HepG2 (cell line): ENCODE data around the gene MIDN. TPM values are rescaled to one million over a fixed set of nuclear protein-coding genes. Genes with fewer than 3 reads are reported as not detected.

Experiments used
- ATAC-seq: fragments of 200-7000 bp; cut with Tn5 transposase; 3 replicates; pipeline ENCODE4 v1.9.1; 2020; ENCODE audit warnings: mild to moderate bottlenecking, moderate library complexity
- BruUV-seq: library from RNA; stranded (reverse); fragments of 400-500 nt; replicated peaks from 2 replicates; lab custom pipeline; 2021; lab: Mats Ljungman, UMichigan
- CTCF ChIA-PET: fragments of 300-600 bp; formaldehyde crosslinking; extraction: SDS; loops from one replicate; lab custom pipeline; 2021; ENCODE audit warnings: low total read pairs, inconsistent platforms, low intra/inter-chr PET ratio; lab: Yijun Ruan, JAX
- POLR2A ChIA-PET: fragments of 350-600 bp; sonication (Branson Sonifier 250); formaldehyde crosslinking; loops from one replicate; lab custom pipeline; 2020; ENCODE audit warnings: antibody characterized with exemption, inconsistent platforms; lab: Yijun Ruan, JAX
- DNase-seq: peaks from one replicate; pipeline ENCODE4 v3.0.0-alpha.2; 2015; ENCODE audit warnings: low spot score
- FAIRE-seq: peaks from 3 replicates; lab custom pipeline; 2011; peaks lifted over from hg19 to GRCh38; lab: Jason Lieb, UNC
- H2AFZ ChIP-seq: one replicate; pipeline ENCODE4 v1.6.1; 2011; ENCODE audit warnings: low read length, inconsistent platforms
- H3K27ac ChIP-seq: fragments of 300-600 bp; 3 replicates; pipeline ENCODE4 v1.8.0; 2011; ENCODE audit warnings: mixed run types, mild to moderate bottlenecking, mixed read lengths, low read length, inconsistent platforms; ENCODE audit not compliant: insufficient read depth; ENCODE audit errors: extremely low read length
- H3K27me3 ChIP-seq, 2 experiments: fragments of 200-600 bp in 1 of 2; 2 replicates in 1 of 2; 3 replicates in 1 of 2; pipeline versions ENCODE4 v1.6.0 to v1.8.0; 2011; ENCODE audit warnings: low read length in 2 of 2, mild to moderate bottlenecking in 2 of 2, moderate library complexity in 2 of 2, inconsistent platforms in 1 of 2; ENCODE audit not compliant: insufficient read depth in 2 of 2, control insufficient read depth in 1 of 2
- H3K36me3 ChIP-seq, 2 experiments: fragments of 200-600 bp in 1 of 2; replicated peaks in 1 of 2; 2 replicates in 1 of 2; 3 replicates in 1 of 2; pipeline versions ENCODE4 v1.5.1 to v1.8.0; 2011; ENCODE audit warnings: low read length in 2 of 2, inconsistent platforms in 1 of 2; ENCODE audit not compliant: insufficient read depth in 2 of 2, control insufficient read depth in 1 of 2
- H3K4me1 ChIP-seq: 2 replicates; pipeline ENCODE4 v1.5.1; 2012; ENCODE audit warnings: low read length, inconsistent platforms; ENCODE audit not compliant: insufficient read depth
- H3K4me2 ChIP-seq: 2 replicates; pipeline ENCODE4 v1.6.0; 2011; ENCODE audit warnings: low read depth, low read length, inconsistent platforms
- H3K4me3 ChIP-seq, 3 experiments: fragments of 200-600 bp in 1 of 3; sonication (generic), shearing (Covaris generic) in 1 of 3; replicated peaks in 1 of 3; 2 replicates each; pipeline ENCODE4 v1.5.1; 2011 to 2016; ENCODE audit warnings: low read length in 3 of 3, inconsistent platforms in 2 of 3, low read depth in 2 of 3, mild to moderate bottlenecking in 2 of 3, control low read depth in 1 of 3, mixed read lengths in 1 of 3; ENCODE audit not compliant: insufficient read depth in 1 of 3
- H3K79me2 ChIP-seq: one replicate; pipeline ENCODE4 v1.6.1; 2011; ENCODE audit warnings: low read length, inconsistent platforms; ENCODE audit not compliant: insufficient read depth
- H3K9ac ChIP-seq: 2 replicates; pipeline ENCODE4 v1.6.0; 2011; ENCODE audit warnings: mild to moderate bottlenecking, low read depth, low read length, inconsistent platforms; ENCODE audit not compliant: insufficient read depth
- H3K9me3 ChIP-seq: 2 replicates; pipeline ENCODE4 v1.5.1; 2012; ENCODE audit warnings: mild to moderate bottlenecking, low read length
- H4K20me1 ChIP-seq: 2 replicates; pipeline ENCODE4 v1.6.0; 2011; ENCODE audit warnings: inconsistent platforms, mild to moderate bottlenecking, low read length, moderate library complexity; ENCODE audit not compliant: insufficient read depth
- HNRNPLL ChIP-seq: fragments of 200-400 bp; formaldehyde crosslinking; IDR thresholded peaks from 2 replicates; pipeline ENCODE4 v1.6.1; 2017; ENCODE audit warnings: mild to moderate bottlenecking, low read depth, low read length; ENCODE audit not compliant: poor library complexity, severe bottlenecking
- TOPORS ChIP-seq: sonication (generic); formaldehyde crosslinking; IDR thresholded peaks from 2 replicates; pipeline ENCODE4 v1.8.0; 2023; ENCODE audit warnings: mild to moderate bottlenecking, missing genetic modification reagents
- ZNF24 ChIP-seq: fragments of 450-650 bp; IDR thresholded peaks from 2 replicates; pipeline ENCODE4 v1.6.1; 2017; ENCODE audit warnings: antibody characterized with exemption, mild to moderate bottlenecking
- WGBS: methylation state at CpG from one replicate; pipeline ENCODE4 v1.1.6; 2017; ENCODE audit warnings: low lambda C conversion rate; 5-methylcytosine and 5-hydroxymethylcytosine counted together
- in situ Hi-C: cut with HindIII; loops from 2 replicates; pipeline ENCODE4 v1.10.0; 2017; ENCODE audit warnings: low pct_unique_long_range_greater_than_20kb; ENCODE audit not compliant: extremely low pct_ligation_motif_present
- intact Hi-C: fragments of 100-400 bp; cut with micrococcal nuclease; formaldehyde crosslinking; loops from one replicate; pipeline ENCODE4 v1.10.0; 2022; ENCODE audit not compliant: unreplicated experiment
- polyA plus RNA-seq, 8 experiments: library from polyadenylated mRNA; depleted of rRNA in 3 of 8; stranded (reverse) in 7 of 8; unstranded in 1 of 8; fragments of >200 nt; fragmentation: Illumina TruSeq in 4 of 8; extraction: Trizol in 4 of 8; gene quantifications; 2 replicates each; pipeline versions ENCODE4 v1.2.1 to v1.2.3, GENCODE V29; 2011 to 2016; ENCODE audit warnings: low read depth in 4 of 8, missing spikeins in 1 of 8, mixed read lengths in 1 of 8; ENCODE audit not compliant: insufficient read depth in 1 of 8
- total RNA-seq, 5 experiments: library from RNA; depleted of rRNA; stranded (reverse); fragments of >200 nt; fragmentation: Illumina TruSeq; extraction: Trizol; gene quantifications; 2 replicates each; pipeline ENCODE4 v1.2.3, GENCODE V29; 2016; ENCODE audit warnings: low read depth in 1 of 5
- TF ChIP-seq, protein P1 (sequence below): sonication (generic); formaldehyde crosslinking; conservative IDR thresholded peaks from 2 replicates; pipeline ENCODE4 v1.5.0; 2020; ENCODE audit warnings: missing genetic modification reagents
- TF ChIP-seq, protein P2 (sequence below): IDR thresholded peaks from 2 replicates; pipeline ENCODE4 v1.6.1; 2012; ENCODE audit warnings: inconsistent platforms
- TF ChIP-seq, protein P3 (sequence below): sonication (generic); formaldehyde crosslinking; IDR thresholded peaks from 2 replicates; pipeline ENCODE4 v1.4.0; 2020; ENCODE audit warnings: mild to moderate bottlenecking, missing genetic modification reagents, borderline replicate concordance
- TF ChIP-seq, protein P4 (sequence below): sonication (generic); formaldehyde crosslinking; conservative IDR thresholded peaks from 2 replicates; pipeline ENCODE4 v1.4.0; 2020; ENCODE audit warnings: missing genetic modification reagents
- TF ChIP-seq, protein P5 (sequence below): sonication (generic); formaldehyde crosslinking; IDR thresholded peaks from 2 replicates; pipeline ENCODE4 v1.4.0; 2020; ENCODE audit warnings: missing genetic modification reagents

Gene MIDN
- total and polyA plus RNA-seq, 2 of the 13 experiments (the other 11 are each of a cell fraction or from before 2014, with no cell fraction given) = 8.4 to 18.0 TPM

DNA sequence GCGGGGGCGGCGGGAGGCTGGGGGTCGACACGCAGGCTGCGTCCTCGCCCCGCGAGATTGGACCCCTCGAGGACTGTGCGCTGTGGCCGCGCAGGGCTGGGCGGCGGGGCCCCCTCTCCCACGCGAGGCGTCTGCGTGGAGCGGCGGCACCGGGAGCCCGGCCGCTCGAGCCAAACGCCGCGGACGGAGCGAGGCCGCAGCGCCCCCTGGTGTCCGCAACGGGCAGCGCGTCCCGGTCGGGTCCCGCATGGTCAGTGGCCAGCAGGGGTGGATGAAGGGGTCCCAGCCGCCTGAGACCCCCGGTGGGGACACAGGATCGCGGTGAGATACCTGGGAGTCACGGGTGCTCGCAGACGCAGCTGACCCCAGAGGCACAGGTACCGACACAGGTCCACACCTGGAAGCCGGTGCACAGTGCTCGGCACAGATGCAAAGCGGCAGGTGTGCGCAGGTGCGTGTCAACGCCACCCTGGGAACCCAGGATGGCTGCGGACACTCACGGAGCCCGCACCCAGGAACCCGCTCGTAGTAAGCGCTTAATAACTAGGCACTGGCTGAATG is 18.6 kb downstream of the MIDN start (continued):
- TF ChIP-seq, protein P1, sequence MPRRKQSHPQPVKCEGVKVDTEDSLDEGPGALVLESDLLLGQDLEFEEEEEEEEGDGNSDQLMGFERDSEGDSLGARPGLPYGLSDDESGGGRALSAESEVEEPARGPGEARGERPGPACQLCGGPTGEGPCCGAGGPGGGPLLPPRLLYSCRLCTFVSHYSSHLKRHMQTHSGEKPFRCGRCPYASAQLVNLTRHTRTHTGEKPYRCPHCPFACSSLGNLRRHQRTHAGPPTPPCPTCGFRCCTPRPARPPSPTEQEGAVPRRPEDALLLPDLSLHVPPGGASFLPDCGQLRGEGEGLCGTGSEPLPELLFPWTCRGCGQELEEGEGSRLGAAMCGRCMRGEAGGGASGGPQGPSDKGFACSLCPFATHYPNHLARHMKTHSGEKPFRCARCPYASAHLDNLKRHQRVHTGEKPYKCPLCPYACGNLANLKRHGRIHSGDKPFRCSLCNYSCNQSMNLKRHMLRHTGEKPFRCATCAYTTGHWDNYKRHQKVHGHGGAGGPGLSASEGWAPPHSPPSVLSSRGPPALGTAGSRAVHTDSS = no peak; the same call in 1 of the 2 replicates
- TF ChIP-seq, protein P2, sequence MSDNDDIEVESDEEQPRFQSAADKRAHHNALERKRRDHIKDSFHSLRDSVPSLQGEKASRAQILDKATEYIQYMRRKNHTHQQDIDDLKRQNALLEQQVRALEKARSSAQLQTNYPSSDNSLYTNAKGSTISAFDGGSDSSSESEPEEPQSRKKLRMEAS = peak; percentile 58
- 0 out of 2 replicates have a peak, but pooled peaks have one; percentile 39 for TF ChIP-seq TOPORS

DNA sequence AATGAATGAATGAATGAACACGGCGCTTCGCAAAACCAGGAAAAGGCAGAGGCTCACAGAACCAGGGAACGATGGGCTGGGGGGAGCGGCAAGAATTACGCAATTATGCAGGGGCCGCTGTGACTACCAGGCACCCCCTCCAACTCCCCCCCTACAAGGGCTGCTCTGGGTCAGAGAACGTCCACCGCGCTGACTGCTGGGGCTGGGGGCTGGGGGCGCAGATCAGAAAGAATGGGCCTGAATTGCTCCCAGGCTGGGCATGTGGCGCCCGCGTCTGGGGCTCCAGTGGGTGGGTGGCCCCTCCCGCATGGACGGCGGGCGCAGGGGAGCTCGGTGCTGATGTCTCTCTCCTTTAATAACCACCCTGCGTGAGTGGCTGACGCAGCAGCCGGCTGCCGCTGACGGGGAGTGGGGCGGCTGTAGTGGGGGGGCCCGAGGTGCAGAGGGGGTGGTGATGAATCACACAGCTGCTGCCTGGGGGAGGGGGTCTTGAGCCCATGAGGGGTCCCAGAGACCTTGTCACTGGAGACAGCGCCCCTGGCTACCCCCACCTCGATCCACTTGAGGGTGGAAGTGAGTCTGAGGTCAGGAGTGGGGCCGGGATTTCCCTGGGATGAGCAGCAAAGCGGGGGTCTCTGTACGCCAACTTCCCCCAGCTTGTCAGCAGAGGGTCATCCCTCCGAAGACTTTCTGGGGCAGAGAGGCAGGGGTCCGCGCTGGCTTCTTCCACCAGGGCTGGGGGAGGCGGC is 19.3 kb downstream of the MIDN start:
- H3K36me3 ChIP-seq = peaks cover 12 to 22% of the 10 kb centered on the region in 2 experiments
- peaks cover 27% of the 10 kb centered on the region for H4K20me1 ChIP-seq
- H3K4me2 ChIP-seq = peak overlapping the region; percentile 92
- DNase-seq (no peak), ATAC-seq (no peak), FAIRE-seq (no peak)
- H3K9ac ChIP-seq = peak overlapping the region; percentile 73; the same call in 1 of the 2 replicates
- ChIA-PET CTCF (interaction anchor here (0.7 to 3.8 kb wide), 4 partner anchors 15 to 24 kb away, joined by 4 to 60 read pairs (median 4); partner anchors contain the start of gene MIDN), POLR2A (interaction anchor here (0.5 to 11.5 kb wide), 3 partner anchors 13 to 237 kb away, joined by 3 to 668 read pairs (median 469); partner anchors contain the start of genes ATP5F1D, CBARP and MIDN)
- intact Hi-C loops (no loop called here), in situ Hi-C loops (no loop called here)
- H3K4me3 ChIP-seq = peak overlapping the region; percentile 49 to 90 (median 58); a peak in 5 of 6 replicates
- no peak overlapping the region for H2AFZ ChIP-seq
- no TSS peak for BruUV-seq
- peaks cover 76% of the 10 kb centered on the region for H3K4me1 ChIP-seq
- no peaks in the 10 kb centered on the region for H3K9me3 ChIP-seq
- peaks cover 32% of the 10 kb centered on the region for H3K79me2 ChIP-seq
- 61% methylated on average over 19 of the region's 35 CpGs for WGBS
- no peaks in the 10 kb centered on the region for H3K27me3 ChIP-seq
- no peak overlapping the region for H3K27ac ChIP-seq
- TF ChIP-seq HNRNPLL (peak; percentile 9), ZNF24 (peak; percentile 85; the same call in 1 of the 2 replicates)
- TF ChIP-seq, protein P3, sequence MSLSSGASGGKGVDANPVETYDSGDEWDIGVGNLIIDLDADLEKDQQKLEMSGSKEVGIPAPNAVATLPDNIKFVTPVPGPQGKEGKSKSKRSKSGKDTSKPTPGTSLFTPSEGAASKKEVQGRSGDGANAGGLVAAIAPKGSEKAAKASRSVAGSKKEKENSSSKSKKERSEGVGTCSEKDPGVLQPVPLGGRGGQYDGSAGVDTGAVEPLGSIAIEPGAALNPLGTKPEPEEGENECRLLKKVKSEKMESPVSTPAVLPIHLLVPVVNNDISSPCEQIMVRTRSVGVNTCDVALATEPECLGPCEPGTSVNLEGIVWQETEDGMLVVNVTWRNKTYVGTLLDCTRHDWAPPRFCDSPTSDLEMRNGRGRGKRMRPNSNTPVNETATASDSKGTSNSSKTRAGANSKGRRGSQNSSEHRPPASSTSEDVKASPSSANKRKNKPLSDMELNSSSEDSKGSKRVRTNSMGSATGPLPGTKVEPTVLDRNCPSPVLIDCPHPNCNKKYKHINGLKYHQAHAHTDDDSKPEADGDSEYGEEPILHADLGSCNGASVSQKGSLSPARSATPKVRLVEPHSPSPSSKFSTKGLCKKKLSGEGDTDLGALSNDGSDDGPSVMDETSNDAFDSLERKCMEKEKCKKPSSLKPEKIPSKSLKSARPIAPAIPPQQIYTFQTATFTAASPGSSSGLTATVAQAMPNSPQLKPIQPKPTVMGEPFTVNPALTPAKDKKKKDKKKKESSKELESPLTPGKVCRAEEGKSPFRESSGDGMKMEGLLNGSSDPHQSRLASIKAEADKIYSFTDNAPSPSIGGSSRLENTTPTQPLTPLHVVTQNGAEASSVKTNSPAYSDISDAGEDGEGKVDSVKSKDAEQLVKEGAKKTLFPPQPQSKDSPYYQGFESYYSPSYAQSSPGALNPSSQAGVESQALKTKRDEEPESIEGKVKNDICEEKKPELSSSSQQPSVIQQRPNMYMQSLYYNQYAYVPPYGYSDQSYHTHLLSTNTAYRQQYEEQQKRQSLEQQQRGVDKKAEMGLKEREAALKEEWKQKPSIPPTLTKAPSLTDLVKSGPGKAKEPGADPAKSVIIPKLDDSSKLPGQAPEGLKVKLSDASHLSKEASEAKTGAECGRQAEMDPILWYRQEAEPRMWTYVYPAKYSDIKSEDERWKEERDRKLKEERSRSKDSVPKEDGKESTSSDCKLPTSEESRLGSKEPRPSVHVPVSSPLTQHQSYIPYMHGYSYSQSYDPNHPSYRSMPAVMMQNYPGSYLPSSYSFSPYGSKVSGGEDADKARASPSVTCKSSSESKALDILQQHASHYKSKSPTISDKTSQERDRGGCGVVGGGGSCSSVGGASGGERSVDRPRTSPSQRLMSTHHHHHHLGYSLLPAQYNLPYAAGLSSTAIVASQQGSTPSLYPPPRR (CRISPR knock-in tag) = 0 out of 2 replicates have a peak, but pooled peaks have one; percentile 0
- TF ChIP-seq, protein P4, sequence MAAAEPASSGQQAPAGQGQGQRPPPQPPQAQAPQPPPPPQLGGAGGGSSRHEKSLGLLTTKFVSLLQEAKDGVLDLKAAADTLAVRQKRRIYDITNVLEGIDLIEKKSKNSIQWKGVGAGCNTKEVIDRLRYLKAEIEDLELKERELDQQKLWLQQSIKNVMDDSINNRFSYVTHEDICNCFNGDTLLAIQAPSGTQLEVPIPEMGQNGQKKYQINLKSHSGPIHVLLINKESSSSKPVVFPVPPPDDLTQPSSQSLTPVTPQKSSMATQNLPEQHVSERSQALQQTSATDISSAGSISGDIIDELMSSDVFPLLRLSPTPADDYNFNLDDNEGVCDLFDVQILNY = no peak
- TF ChIP-seq, protein P5, sequence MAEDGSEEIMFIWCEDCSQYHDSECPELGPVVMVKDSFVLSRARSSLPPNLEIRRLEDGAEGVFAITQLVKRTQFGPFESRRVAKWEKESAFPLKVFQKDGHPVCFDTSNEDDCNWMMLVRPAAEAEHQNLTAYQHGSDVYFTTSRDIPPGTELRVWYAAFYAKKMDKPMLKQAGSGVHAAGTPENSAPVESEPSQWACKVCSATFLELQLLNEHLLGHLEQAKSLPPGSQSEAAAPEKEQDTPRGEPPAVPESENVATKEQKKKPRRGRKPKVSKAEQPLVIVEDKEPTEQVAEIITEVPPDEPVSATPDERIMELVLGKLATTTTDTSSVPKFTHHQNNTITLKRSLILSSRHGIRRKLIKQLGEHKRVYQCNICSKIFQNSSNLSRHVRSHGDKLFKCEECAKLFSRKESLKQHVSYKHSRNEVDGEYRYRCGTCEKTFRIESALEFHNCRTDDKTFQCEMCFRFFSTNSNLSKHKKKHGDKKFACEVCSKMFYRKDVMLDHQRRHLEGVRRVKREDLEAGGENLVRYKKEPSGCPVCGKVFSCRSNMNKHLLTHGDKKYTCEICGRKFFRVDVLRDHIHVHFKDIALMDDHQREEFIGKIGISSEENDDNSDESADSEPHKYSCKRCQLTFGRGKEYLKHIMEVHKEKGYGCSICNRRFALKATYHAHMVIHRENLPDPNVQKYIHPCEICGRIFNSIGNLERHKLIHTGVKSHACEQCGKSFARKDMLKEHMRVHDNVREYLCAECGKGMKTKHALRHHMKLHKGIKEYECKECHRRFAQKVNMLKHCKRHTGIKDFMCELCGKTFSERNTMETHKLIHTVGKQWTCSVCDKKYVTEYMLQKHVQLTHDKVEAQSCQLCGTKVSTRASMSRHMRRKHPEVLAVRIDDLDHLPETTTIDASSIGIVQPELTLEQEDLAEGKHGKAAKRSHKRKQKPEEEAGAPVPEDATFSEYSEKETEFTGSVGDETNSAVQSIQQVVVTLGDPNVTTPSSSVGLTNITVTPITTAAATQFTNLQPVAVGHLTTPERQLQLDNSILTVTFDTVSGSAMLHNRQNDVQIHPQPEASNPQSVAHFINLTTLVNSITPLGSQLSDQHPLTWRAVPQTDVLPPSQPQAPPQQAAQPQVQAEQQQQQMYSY (CRISPR knock-in tag) = peak; percentile 52; the same call in 1 of the 2 replicates
